Measurements from ENCODE around the gene CFC1.
"Not testable (repeated sequence)": the region's sequence is repeated elsewhere in the genome, so short reads cannot be mapped to it uniquely, and the experiment has no call there.

CFC1 gene

DNA sequence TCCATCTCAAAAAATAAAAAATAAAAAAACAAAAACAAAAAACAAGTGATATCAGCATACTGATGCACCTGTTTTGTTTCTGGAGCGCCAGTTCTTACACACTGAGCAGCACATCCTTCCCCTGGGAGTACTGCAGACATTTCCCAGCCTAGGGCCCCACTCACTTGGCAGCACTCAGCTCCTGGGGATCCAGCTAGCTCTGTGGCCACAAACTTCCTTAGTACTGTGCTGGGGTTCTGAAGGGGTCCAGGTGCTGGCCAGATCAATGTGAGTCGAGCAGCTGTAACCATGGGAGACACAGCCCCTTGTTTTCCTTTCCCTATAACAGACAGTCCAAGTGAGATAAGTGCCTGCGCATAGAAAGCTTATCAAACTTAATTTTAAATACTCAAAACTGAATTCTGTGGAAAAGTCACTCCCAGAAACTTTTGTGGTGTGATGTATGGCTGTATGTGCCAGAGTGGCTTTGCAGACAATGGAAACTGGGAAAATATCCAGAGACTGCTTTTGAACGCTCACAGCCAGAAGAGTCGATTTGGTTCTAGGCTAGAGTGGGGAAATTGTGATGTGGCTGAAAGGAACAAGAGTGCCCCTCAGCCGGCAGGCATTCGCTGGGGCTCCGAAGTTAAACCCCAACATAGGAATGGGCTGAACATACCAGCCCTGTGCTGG lies 9.1 kb downstream of the CFC1 start:
- DNase-seq (ENCODE audit: low spot score); in situ Hi-C loops (cut with MboI; ENCODE audit: low pct_unique_long_range_greater_than_20kb, low sequenced_read_pairs, unreplicated experiment): not testable (repeated sequence)

DNA sequence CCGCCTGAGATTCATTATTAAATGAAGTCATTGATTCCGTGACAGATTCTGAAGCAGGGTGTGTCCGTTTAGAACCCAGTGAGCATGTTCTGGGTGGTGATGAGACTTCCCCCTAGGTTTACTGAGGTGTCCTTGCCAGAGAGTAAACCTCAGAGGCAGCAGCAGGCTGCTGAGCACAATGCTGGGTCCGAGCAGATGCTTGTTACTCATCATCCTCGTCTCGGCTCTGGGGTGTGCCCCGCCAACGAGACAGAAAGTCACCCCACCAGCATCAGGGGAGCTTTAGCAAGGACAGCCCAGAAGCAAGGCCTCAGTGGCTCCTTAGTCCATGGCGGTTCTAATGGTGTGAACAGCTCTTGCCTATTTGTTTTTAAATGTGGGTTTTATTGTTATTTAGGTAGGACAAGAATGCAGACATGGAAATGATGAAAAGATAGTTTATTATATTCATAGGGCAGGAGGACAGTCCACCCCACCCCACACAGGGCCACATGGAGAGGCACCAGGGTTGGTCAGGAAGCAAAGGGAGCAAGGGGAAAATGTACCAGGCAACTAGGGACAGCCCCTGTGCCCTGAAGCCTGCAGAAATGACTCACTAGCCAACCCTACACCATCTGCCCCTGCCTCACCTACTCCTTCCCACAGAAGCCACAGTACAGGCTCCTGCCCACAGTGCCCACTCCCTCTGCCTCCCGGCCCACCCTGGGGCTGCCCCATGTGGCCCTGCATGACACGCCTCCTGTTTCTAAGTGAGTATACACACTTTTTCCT lies 10.5 kb downstream of the CFC1 start:
- DNase-seq (ENCODE audit: low spot score); in situ Hi-C loops (cut with MboI; ENCODE audit: low pct_unique_long_range_greater_than_20kb, low sequenced_read_pairs, unreplicated experiment): not testable (repeated sequence)

DNA sequence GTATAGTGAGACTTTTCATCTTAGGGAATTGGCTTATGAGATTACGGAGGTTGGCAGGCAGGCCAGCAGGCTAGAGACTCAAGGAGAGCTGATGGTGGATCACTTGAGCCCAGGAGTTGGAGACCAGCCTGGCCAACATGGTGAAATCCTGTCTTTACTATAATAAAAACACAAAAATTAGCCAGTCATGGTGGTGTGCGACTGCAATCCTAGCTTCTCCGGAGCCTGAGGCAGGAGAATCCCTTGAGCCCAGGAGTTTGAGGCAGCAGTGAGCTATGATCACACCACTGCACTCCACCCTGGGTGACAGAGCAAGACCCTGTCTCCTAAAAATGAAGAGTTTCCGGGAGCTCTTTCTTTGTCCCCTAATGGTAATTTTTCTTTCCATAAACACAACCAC lies 14.6 kb downstream of the CFC1 start:
- in situ Hi-C loops (cut with MboI; ENCODE audit: low pct_unique_long_range_greater_than_20kb, low sequenced_read_pairs, unreplicated experiment); DNase-seq (ENCODE audit: low spot score): not testable (repeated sequence)

DNA sequence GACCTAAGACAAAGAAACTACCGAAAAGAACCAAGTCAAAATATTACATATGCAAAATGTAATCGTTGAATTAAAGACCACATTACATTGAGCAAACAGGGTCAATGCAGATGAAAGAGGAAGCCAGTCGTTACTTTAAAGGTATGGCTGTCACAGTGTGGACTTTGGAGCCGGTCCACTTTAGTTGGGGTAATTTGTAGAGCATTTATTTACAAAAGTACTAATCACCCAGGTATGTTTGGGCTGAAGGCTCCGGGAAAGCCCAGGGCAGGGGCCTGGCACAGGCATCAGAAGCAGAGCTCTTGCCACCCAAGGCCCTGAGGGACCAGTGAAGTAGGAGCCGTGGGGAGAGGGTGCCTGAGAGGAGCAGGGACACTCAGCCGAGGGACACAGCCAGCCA lies 15.8 kb downstream of the CFC1 start:
- in situ Hi-C loops (cut with MboI; ENCODE audit: low pct_unique_long_range_greater_than_20kb, low sequenced_read_pairs, unreplicated experiment); DNase-seq (ENCODE audit: low spot score): not testable (repeated sequence)

DNA sequence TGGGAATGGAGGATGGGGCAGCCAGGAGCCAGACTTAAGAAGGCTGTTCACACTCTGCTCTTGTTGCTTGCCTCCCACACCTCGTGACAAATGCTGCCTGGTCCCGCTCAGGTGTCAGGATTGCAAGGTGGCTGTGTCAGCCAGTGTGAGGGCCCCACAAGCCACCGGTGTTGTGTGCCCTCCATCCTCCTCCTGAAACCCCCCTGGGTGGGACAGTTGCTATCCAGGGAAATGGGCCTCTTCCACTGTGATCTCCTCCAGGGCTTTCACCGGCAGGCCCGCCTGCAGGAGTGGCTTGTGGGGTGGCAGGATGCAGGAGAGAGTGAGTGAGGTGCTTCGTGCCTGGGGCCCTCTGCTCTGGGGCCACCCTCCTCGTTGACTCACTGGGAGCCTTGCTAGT lies 16.4 kb downstream of the CFC1 start:
- DNase-seq (ENCODE audit: low spot score); in situ Hi-C loops (cut with MboI; ENCODE audit: low pct_unique_long_range_greater_than_20kb, low sequenced_read_pairs, unreplicated experiment): not testable (repeated sequence)

DNA sequence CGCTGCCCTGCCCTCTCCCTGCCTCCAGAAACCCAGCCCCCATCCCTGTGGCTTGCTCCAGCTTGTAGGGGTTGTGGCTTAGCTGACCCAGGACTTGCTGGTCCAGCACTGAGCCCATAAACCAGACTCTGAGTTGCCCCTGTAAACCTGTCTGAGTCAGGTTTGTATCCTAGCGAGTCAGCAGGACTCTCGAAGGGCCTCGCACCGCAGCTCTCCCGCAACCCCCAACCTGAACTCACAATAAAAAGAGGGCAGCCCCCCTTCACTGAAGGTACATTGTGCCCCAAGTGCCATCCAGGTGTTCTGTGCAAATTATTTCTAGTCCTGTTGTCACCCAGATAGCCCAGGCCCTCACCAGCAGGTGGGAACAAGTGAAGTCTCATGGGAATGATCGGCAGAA lies 17.9 kb downstream of the CFC1 start:
- in situ Hi-C loops (cut with MboI; ENCODE audit: low pct_unique_long_range_greater_than_20kb, low sequenced_read_pairs, unreplicated experiment); DNase-seq (ENCODE audit: low spot score): not testable (repeated sequence)

DNA sequence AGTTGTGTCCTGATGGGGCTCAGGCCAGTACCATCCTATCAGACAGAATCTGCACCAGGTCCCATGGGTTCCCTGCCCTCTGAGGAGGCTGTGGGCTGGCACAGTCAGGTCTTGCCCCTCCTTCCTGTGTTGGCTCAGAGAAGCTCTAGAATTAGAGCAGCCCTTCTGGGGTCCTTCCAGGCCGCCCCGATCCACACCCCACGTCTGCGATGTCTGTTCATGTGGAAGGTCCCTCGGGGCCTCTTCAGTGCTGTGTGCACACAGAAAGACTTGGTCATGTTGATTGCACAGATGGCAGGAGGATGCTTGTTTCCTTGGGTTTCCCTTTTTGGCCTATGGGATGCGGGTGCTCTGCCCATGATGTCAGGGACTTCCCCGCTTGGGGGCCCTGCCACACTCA lies 20.3 kb downstream of the CFC1 start:
- in situ Hi-C loops (cut with MboI; ENCODE audit: low pct_unique_long_range_greater_than_20kb, low sequenced_read_pairs, unreplicated experiment); DNase-seq (ENCODE audit: low spot score): not testable (repeated sequence)

DNA sequence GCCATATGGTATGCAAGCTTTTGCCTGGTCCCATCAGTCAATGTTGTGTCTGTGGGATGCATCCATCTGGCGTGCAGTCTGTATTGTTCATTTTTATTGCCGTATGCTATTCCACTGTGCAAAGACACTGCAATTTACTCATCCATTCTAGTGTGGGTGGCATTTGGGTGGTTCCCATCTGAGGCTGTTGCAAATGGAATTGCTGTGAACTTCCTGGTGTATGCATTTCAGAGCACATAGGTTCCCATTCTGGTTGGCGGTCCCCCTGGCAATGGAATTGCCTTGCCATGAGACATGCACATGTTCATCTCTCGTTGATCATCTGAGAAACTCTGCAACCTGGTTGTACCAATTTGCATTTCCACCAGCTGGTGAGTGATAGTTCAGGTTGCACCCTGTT lies 21.8 kb downstream of the CFC1 start:
- DNase-seq (ENCODE audit: low spot score); in situ Hi-C loops (cut with MboI; ENCODE audit: low pct_unique_long_range_greater_than_20kb, low sequenced_read_pairs, unreplicated experiment): not testable (repeated sequence)

DNA sequence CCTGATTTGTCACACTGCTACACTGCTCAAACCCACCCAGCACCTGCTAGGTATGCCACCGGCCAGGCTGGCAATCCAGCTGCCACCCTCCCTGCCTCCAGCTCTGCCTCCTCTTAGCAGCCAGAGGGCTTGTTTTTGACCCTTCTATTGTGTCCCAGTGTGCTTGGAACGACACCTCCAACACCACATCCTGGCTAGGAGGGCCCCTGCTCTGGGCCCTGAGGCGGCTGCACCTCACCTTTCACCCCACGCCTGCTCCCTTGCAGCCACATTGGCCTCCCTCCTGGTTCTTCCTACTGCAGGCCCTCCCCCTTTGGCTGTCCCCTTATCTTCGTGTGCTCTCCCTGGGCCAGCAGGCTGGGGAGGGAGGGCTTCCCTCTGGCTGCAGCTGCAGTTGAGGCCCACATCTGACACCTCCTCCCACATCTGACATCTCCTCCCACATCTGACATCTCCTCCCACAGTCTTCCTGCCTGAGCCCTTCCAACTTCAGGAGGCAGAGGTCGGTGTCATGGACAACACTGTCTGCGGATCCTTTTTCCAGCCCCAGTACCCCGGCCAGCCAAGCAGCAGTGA lies 23.1 kb downstream of the CFC1 start:
- in situ Hi-C loops (cut with MboI; ENCODE audit: low pct_unique_long_range_greater_than_20kb, low sequenced_read_pairs, unreplicated experiment); DNase-seq (ENCODE audit: low spot score): not testable (repeated sequence)

DNA sequence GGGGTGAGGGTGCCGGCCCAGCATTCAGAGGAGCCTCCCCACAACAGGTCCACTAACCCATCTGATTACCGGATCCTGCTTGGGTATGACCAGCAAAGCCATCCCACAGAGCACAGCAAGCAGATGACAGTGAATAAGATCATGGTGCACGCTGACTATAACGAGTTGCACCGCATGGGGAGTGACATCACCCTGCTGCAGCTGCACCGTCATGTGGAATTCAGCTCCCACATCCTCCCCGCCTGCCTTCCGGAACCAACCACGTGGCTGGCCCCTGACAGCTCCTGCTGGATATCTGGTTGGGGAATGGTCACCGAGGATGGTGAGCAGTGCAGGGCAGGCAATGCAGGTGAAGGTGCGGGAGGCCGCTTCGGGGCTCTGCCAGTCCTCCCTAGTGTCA lies 25.1 kb downstream of the CFC1 start:
- DNase-seq (ENCODE audit: low spot score); in situ Hi-C loops (cut with MboI; ENCODE audit: low pct_unique_long_range_greater_than_20kb, low sequenced_read_pairs, unreplicated experiment): not testable (repeated sequence)

DNA sequence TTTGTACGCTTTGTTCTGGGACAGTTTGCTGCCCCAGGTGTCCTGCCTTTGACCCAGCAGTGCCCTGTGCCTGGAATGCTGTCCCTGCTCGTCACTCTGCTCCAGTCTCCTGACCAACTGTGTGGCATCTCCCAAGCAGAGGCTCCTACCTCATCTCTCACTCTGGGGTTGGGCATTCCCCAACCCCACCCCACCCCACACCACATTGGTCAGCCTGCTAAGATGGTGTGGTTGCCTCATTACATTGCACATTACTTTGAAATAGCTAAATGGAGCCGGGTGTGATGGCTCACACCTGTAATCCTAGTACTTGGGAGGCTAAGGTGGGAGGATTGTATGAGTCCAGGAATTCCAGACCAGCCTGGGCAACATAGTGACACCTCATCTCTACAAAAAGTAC lies 27.4 kb downstream of the CFC1 start:
- DNase-seq (ENCODE audit: low spot score); in situ Hi-C loops (cut with MboI; ENCODE audit: low pct_unique_long_range_greater_than_20kb, low sequenced_read_pairs, unreplicated experiment): not testable (repeated sequence)

DNA sequence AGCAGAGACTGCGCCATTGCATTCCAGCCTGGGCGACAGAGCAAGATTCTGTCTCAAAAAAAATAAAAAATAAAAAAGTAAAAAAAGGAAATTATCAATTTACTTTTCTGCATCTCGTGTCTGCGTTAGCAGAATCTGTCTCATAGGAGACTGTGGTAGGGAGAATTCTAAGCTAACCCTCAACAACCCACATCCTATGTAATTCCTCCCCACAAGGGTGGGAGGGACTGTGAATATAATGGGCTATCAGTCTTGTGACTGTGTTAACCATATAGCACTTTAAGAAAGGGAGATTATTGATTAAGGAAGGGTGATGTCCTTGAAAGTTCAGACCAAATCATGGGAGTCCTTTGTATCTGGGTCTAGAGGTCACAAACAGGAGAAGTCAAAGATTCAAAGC lies 33.2 kb downstream of the CFC1 start:
- DNase-seq (ENCODE audit: low spot score); in situ Hi-C loops (cut with MboI; ENCODE audit: low pct_unique_long_range_greater_than_20kb, low sequenced_read_pairs, unreplicated experiment): not testable (repeated sequence)

DNA sequence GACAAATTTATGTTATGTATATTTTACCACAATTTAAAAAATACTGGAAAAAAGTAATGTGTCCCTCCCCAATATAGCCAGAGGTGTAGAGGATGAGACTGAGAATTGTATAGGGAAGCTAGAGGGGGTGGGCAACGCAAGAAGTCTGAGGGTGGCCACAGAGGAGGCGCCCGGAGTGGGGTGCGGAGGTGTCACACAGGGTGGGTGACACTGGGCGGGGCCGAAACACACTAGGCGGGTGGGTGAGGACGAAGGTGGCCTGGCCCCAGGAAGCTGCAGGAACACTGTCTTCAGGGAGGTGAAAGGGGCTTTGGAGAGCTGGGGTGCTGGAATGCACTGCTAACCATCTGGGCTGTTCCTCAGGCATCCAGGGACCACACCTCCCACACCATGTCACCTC lies 42.9 kb downstream of the CFC1 start:
- in situ Hi-C loops (cut with MboI; ENCODE audit: low pct_unique_long_range_greater_than_20kb, low sequenced_read_pairs, unreplicated experiment); DNase-seq (ENCODE audit: low spot score): not testable (repeated sequence)

DNA sequence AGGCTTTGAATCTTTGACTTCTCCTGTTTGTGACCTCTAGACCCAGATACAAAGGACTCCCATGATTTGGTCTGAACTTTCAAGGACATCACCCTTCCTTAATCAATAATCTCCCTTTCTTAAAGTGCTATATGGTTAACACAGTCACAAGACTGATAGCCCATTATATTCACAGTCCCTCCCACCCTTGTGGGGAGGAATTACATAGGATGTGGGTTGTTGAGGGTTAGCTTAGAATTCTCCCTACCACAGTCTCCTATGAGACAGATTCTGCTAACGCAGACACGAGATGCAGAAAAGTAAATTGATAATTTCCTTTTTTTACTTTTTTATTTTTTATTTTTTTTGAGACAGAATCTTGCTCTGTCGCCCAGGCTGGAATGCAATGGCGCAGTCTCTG lies 45.2 kb downstream of the CFC1 start:
- DNase-seq (ENCODE audit: low spot score); in situ Hi-C loops (cut with MboI; ENCODE audit: low pct_unique_long_range_greater_than_20kb, low sequenced_read_pairs, unreplicated experiment): not testable (repeated sequence)

DNA sequence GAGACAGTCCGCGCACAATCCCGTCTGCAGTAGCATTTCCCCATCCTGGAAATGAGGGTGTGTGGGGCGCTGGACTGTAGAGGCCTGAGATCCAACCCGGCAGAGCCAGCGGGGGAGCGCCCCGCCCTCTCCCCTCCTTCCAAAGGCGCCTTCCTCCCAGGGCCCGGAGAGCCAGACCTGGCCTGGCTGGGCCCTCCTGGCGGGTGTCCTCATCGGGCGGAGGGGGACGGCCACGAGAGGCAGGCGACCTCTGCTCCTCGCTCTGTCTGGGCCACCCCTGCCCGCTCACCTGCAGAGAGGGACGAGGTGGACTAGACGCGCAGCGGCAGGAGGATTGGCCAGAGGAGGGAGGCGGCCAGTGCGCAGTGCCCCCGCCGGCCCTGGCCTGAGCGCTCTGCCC lies 49.9 kb downstream of the CFC1 start:
- in situ Hi-C loops (cut with MboI; ENCODE audit: low pct_unique_long_range_greater_than_20kb, low sequenced_read_pairs, unreplicated experiment); DNase-seq (ENCODE audit: low spot score): not testable (repeated sequence)

DNA sequence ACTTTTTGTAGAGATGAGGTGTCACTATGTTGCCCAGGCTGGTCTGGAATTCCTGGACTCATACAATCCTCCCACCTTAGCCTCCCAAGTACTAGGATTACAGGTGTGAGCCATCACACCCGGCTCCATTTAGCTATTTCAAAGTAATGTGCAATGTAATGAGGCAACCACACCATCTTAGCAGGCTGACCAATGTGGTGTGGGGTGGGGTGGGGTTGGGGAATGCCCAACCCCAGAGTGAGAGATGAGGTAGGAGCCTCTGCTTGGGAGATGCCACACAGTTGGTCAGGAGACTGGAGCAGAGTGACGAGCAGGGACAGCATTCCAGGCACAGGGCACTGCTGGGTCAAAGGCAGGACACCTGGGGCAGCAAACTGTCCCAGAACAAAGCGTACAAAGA lies 51.0 kb downstream of the CFC1 start:
- DNase-seq (ENCODE audit: low spot score); in situ Hi-C loops (cut with MboI; ENCODE audit: low pct_unique_long_range_greater_than_20kb, low sequenced_read_pairs, unreplicated experiment): not testable (repeated sequence)

DNA sequence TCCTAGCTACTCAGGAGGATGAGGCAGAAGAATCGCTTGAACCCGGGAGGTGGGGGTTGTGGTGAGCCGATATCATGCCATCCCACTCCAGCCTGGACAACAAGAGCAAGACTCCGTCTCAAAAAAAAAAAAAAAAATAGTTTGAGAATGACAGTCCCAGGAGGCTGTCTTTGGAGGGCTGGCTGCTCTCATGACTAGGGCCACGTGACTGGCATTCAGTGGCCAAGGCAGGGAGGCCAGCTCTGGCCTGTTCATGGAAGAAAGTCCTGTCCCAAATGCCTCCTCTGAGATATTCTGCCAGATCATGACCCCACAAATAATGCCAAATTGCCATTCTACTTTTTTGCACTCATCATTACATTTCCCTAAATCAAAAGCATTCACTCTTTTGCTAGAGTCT lies 54.4 kb downstream of the CFC1 start:
- in situ Hi-C loops (cut with MboI; ENCODE audit: low pct_unique_long_range_greater_than_20kb, low sequenced_read_pairs, unreplicated experiment) = not testable (repeated sequence)

DNA sequence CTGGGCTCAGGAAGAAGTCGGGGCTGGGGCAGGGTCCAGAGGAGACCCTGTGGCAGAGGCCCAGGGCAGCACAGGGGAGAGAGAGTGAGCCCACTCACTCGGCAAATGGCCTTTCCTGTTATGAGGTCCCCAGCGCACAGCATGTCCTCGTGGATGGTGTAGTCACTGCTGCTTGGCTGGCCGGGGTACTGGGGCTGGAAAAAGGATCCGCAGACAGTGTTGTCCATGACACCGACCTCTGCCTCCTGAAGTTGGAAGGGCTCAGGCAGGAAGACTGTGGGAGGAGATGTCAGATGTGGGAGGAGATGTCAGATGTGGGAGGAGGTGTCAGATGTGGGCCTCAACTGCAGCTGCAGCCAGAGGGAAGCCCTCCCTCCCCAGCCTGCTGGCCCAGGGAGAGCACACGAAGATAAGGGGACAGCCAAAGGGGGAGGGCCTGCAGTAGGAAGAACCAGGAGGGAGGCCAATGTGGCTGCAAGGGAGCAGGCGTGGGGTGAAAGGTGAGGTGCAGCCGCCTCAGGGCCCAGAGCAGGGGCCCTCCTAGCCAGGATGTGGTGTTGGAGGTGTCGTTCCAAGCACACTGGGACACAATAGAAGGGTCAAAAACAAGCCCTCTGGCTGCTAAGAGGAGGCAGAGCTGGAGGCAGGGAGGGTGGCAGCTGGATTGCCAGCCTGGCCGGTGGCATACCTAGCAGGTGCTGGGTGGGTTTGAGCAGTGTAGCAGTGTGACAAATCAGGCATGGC lies 55.4 kb downstream of the CFC1 start:
- in situ Hi-C loops (cut with MboI; ENCODE audit: low pct_unique_long_range_greater_than_20kb, low sequenced_read_pairs, unreplicated experiment); DNase-seq (ENCODE audit: low spot score): not testable (repeated sequence)

More for the DNA sequence above, 54.4 kb downstream of the CFC1 start:
- not testable (repeated sequence) for DNase-seq (ENCODE audit: low spot score)
